ENCODE data around the gene CDH11. TPM values are rescaled to one million over a fixed set of nuclear protein-coding genes. Genes with fewer than 3 reads are reported as not detected.

Gene CDH11
- total RNA-seq, 1 experiment from 2014 or later = 52.0 TPM

- no peak for DNase-seq (ENCODE audit: low read depth)
Measured at GRCh38 chr16:64916051-64916450, 205.8 kb downstream of the CDH11 start.

DNA sequence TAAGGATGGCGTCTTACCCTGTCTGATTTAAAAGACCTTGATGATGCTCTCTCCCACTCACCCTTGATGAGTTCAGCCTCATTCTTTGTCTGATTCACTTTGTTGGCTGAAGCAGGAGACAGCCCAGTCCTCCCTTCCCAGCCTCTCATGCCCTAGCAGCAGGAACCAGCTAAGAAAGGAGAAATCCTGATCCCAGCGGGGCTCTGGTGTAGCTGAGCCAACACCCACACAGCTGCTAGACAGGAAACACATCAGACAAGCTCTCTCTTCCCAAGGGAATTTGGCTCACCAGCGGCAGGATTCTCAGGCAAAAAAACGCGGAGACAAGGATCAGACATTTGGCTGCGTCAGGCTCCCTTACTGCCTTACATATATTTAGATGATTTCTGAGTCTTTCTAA is 211.5 kb downstream of the CDH11 start:
- peak; percentile 80 for DNase-seq (ENCODE audit: low read depth)

DNA sequence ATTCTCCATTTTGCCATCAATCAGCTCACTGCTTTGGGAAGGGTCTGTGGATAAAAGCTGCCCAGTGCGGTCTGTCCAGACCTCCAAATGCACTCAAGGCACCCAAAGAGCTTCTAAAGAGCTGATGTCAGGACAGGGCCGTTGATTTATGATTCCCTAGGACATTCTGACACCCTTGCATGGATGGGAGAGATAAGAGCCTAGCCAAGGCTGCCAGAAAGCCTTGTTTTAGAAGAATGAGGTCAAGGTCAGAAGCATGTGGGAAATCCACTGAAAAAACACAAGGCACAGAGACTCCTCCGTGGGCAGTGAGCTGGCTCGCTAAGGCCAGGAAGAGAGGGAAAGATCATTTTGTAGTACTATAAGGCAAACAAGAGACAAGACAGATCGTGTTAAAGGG is 214.0 kb downstream of the CDH11 start:
- no peak for DNase-seq (ENCODE audit: low read depth)

- DNase-seq (ENCODE audit: low read depth) = no peak
Measured at GRCh38 chr16:64903770-64904169, 218.1 kb downstream of the CDH11 start.

DNA sequence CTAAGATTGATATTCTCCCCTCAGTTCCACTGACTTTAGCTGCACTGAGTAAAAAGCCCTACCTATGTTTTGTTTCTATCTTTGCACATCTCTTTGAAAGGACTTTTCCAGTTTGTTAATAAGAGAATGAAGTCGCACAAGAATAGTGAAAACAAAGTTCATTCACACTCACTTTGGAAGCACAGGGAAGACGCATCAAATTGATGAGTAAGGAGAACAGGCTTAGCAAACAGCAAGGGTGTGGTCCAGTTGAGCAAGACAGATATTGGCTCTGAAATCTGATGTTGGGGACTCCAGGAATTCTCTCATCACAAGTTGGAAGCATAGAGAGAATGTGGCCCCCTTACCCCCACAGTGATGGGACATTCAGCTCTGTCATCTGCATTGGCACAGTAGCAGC is 221.3 kb downstream of the CDH11 start:
- DNase-seq (ENCODE audit: low read depth) = no peak

GRCh38 chr16:64900019-64900418 is 221.8 kb downstream of the CDH11 start:
- no peak for DNase-seq (ENCODE audit: low read depth)

GRCh38 chr16:64898159-64898558 is 223.7 kb downstream of the CDH11 start:
- DNase-seq (ENCODE audit: low read depth) = no peak

Measured in RPMI7951 (cell line).